GM19452 (cell line): ENCODE results near the gene SAMD4B.
"Not testable (repeated sequence)": the region's sequence is repeated elsewhere in the genome, so short reads cannot be mapped to it uniquely, and the experiment has no call there.

ENCODE experiments used
- ATAC-seq: cut with Tn5 transposase; IDR thresholded peaks from one replicate; pipeline ENCODE4 v1.9.1; 2021; ENCODE audit not compliant: unreplicated experiment

SAMD4B gene

DNA sequence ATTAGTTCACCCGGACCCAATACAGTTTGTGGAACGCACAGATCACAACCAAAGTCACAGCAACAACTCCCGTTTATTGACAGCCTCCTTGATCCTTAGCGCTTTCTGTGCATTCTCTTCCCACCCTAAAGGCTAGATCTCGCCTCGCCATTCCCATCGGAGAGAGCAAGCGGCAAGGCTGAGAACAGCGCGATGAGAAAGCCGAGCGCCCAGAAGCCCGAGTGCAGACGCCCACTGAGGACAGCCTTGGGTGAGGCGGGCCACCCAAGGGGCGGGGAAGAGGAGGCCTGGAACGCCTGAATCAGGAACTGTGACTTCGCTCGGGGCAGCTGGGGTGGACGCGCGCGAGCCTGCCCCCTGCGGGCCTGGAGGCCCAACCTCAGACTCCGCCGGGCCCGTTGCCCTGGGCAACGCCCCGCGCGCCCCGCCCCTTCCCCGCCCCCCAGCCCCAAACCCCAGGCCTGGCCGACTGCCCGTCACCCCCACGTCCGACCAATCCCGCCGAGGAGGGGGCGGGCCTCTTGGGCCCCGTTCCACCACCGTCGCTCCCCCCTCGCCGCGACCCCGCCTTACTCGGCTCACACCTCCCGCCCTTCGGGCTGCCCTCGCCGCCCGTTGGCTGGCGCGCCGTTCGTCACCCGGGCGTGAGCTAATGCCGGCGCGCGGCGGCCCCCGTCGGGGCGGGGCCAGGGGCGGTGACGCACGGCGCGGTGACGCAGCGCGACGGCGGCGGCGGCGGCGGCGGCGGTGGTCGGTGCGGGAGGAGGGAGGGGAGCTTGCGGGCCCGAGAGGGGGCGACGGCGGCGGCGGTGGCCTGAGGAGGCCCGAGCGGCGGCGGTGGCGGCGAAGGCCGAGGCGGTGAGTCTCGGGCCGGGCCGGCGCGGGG is at the start of gene SAMD4B:
Gene SAMD4B, plus strand, starts transcription at position 703 of the 886 bp plus-strand sequence. CDS start 14,473 bp downstream, outside the sequence.
- peak; percentile 87 for ATAC-seq

- no peak for ATAC-seq
Observed at GRCh38 chr19:39293394-39293793, 48.8 kb upstream of the SAMD4B start.

DNA sequence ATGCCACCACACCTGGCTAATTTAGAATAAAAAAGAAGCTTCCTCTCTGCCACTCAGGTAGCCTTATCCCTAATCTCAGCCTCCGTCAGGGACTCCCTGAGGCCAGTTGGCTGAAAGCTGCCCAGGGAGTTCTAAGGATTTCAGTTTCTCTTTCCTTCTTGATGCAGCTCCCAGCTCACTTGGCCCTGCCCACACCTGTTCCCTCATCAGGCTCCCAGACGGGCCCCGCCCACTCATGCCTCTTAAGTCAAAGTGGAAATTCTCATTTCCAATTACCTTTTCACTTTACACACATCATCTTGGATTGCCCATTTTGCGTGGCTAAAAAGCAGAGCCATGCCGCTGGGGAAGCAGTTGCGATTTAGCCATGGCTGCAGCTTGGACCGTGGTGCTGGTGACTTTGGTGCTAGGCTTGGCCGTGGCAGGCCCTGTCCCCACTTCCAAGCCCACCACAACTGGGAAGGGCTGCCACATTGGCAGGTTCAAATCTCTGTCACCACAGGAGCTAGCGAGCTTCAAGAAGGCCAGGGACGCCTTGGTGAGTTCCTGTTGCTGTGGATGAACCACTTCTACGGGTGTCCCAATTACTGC is 46.1 kb upstream of the SAMD4B start, which contains the start of gene IFNL1:
Gene IFNL1, plus strand, starts transcription at position 353 of the 591 bp plus-strand sequence. Its CDS starts 15 bp downstream, at position 368.
- ATAC-seq: no peak

DNA sequence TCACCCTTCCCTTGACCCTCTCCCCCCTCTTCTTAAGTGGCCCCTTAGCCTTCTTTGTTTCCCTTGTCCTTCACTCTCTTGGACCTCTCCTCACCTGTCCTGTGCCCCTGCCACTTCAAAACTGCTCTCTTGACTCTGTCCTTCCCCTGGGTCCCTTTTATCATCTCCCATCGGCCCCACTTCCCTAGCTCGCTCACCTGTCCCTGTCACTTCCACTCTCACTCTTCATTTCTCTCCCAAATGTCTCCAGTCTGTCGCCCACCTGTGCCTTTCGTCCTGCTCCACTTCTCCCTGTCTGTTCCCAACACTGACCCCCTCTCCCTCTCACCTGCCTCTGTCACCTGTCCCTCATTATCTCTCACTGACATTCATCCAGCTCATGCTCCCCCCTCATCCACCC is 45.3 kb upstream of the SAMD4B start:
- ATAC-seq: no peak

DNA sequence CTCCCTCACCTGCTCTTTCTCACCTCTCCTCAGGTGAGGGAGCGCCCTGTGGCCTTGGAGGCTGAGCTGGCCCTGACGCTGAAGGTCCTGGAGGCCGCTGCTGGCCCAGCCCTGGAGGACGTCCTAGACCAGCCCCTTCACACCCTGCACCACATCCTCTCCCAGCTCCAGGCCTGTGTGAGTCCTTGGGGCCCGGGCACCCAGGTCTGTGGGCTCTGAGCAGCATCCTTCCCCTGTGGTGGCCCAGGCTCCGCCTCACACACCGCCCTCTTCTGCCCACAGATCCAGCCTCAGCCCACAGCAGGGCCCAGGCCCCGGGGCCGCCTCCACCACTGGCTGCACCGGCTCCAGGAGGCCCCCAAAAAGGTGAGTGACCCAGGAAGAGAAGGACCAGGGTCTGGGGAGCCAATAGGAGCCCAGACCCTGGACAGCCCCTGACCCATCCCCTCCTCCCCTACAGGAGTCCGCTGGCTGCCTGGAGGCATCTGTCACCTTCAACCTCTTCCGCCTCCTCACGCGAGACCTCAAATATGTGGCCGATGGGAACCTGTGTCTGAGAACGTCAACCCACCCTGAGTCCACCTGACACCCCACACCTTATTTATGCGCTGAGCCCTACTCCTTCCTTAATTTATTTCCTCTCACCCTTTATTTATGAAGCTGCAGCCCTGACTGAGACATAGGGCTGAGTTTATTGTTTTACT is 44.1 kb upstream of the SAMD4B start:
- no peak for ATAC-seq

DNA sequence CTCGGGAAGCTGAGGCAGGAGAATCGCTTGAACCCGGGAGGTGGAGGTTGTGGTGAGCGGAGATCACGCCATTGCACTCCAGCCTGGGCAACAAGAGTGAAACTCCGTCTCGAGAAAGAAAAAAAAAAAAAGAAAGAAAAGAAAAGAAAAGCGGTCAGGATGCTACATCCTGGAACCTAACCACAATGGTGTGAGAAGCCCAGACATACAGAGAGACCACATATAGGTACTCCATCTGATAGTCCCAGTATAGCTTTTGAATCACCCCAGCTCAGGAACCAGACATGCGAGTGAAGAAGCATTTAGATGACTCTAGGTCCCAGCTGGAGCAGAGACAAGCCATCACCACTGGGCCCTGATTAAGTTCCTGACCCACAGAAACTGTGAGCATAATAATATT is 42.8 kb upstream of the SAMD4B start:
- ATAC-seq: no peak

- ATAC-seq: no peak
Observed at GRCh38 chr19:39299832-39300231, 42.4 kb upstream of the SAMD4B start.

DNA sequence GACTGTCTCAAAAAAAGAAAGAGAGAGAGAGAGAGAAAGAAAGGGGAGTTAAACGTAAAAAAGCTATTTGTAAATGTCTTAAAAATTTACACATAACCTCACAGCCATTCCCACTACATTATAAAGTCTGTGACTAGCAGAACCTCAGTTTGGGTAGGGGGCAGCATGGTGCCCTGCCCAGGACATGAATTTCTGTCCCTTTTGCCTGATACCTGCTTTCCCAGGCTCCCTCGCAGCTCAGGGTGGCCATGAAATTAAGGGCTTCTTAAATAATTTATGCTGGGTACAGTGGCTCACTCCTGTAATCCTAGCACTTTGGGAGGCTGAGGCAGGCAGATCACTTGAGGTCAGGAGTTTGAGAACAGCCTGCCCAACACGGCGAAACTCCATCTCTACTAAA is 41.2 kb upstream of the SAMD4B start:
- ATAC-seq: no peak

DNA sequence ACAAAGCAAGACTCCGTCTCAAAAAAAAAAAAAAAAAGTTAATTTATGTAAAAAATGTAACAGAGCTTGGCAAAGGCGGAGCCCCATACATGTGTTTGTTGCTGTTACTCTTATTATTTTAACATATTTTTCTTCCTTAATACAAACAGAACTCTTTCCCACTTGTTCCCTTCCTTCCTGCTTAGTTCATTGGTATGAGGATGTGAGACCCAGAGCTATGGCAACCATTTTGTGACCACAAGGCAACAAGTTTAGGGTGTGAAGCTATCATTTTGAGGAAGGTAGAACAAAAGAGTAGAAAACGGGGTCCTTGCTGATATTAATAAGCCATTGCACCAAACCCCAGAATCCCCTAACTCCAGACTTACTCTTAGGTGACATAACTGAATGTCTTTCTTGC is 40.7 kb upstream of the SAMD4B start:
- ATAC-seq: no peak

GRCh38 chr19:39303373-39304184 is 38.6 kb upstream of the SAMD4B start:
- no peak for ATAC-seq

GRCh38 chr19:39304185-39304513 is 38.1 kb upstream of the SAMD4B start:
- no peak for ATAC-seq

DNA sequence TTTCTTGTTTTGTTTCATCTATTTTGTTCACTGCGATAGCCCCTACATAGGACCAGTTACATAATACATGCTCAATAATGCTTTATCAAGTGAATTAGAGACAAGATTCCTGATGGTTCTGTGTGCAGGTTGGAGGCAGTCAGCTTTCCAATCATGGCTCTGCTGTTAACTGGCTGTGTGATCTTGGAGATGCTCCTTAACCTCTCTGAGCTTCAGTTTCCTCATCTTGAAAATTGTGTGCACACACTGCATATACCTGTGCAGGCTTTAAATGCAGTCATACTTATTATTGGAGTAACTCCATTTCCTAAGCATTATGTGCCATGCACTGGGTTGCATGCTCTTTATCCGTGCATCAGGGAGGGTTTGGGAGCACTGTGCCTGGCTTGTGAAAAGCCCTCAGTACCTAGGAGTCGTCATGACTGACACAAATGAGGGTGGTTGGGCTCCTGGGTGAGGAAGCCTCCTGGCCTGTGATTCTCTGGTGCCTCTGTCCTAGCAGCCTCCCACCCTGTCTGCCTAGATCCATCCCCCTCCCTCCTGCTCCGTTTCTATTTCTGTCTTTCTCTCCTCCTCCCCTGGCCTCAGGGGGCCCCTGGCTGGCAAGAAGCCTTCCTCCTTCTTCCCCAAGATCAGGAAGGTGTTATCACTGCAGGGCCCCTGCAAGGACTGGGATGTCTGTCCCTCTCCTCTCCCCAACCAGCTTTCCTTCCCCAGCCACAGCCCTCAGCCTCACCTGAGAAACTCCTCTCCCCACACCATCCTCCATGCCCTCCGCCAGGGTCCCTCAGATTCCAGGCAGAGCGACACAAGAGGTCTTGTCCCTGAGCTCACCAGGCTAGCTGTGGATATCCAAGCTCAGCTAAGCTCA is 37.3 kb upstream of the SAMD4B start:
- no peak for ATAC-seq

DNA sequence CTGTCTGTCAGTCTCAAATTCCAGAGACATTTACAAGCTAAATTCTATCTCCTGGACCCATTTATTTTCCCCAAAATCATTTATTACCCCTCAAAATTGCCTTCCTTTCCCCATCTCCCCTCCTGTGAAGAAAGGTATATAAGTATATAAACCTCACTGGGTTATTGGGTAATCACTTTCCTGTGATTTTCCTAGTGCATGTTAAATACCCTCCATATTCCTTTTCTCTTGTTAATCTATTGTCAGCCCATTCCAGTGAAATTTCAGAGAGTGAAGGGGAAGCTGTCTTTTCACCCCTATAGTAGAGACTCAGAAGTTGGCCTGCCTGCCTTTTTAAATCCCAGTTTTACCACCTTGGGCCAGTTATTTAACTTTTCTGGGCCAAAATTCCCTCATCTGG is 36.1 kb upstream of the SAMD4B start:
- no peak for ATAC-seq

DNA sequence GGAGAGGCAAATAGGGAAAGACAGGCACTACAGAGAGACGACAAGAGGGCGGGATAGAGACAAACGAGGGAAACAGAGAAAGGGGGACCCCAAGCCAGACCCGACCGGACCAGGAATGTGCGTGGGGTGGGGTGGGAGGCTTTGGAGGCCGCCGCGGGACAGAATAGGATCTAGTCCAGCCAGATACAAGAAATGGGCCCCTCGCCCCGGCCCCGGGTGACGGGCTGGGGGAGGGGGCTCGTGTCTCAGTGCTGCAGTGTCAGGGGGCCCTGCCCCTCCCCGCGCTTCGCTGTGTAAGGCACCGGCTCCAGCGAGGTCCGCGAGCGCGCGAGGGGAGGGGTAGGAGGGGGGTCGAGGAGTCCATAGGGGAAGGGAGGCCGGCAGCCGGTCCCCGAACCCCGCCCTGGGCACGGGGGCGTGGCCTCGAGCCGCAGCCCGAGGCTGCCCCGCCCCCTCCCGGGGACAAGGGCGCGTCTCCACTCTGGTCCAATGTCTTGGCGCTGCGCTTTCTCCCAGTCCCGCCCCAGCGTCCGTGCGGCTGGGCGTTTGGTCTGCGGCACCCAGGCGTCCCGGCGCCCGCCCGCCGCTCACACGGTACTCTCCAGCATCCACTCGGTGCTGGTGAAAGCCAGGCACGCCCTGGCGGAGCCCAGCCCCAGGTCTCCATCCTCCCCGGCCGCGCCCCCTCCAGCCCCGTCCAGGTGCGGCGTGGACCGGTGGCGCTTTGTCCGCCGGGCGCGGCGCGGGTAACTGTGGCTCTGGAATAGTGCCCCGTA is 35.0 kb upstream of the SAMD4B start:
- ATAC-seq: no peak

DNA sequence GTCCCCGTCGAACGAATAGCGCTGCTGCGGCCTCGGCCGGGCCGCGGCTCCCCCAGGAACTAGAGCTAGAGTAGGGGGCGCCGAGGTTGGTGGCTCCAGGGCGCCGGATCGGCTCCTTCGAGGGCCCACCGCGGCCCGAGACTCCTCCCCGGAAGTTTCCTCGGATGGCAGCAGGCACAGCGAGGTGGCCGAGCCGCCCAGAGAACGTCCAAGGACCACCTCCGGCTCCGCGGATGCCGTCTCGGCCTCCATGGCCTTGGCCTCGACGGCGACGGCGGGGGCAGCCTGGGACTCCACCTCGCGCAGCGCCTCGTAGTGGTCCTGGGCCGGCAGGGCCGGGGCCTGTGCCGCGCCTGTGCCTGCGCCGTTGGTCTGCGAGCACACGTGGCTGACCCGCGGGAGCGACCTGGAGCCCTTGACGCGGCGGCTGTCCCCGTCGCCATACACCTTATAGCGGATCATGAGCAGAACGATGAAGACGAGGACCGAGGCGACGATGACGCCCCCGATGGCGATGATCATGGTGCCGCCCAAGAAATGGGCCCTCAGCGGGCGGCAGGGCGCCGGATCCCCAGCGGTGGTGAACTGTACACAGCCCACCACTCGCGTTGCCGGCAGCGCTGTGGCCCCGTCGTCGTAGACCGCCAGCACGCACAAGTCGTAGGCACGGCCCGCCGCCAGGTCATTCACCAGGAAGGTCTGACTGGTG is 34.2 kb upstream of the SAMD4B start:
- no peak for ATAC-seq

- ATAC-seq: no peak
Observed at GRCh38 chr19:39308531-39309304, 33.5 kb upstream of the SAMD4B start.

- not testable (repeated sequence) for ATAC-seq
Observed at GRCh38 chr19:39309305-39309670, 32.9 kb upstream of the SAMD4B start.
